K562 (cell line): ENCODE data around the gene APPBP2. TPM values are rescaled to one million over a fixed set of nuclear protein-coding genes. Genes with fewer than 3 reads are reported as not detected.

Experiments used
- ATAC-seq: fragments of 200-7000 bp; cut with Tn5 transposase; 3 replicates; pipeline ENCODE4 v1.9.1; 2020; ENCODE audit warnings: moderate library complexity
- BruUV-seq: library from RNA; stranded (reverse); fragments of 400-500 nt; replicated peaks from 2 replicates; lab custom pipeline; 2021; lab: Mats Ljungman, UMichigan
- CTCF ChIA-PET: fragments of 300-600 bp; formaldehyde crosslinking; extraction: SDS; loops from one replicate; lab custom pipeline; 2021; ENCODE audit warnings: low intra/inter-chr PET ratio; lab: Yijun Ruan, JAX
- POLR2A ChIA-PET: fragments of 300-600, 350-650 bp; sonication (Branson Sonifier 250); formaldehyde crosslinking; extraction: SDS; loops from one replicate; lab custom pipeline; 2021; ENCODE audit warnings: antibody characterized with exemption, inconsistent platforms; lab: Yijun Ruan, JAX
- DNase-seq, 4 experiments: peaks; one replicate each; pipeline versions ENCODE4 v3.0.0 to v3.0.0-alpha.2; 2011 to 2018; ENCODE audit warnings: low spot score in 3 of 4, mixed read lengths in 3 of 4; ENCODE audit errors: extremely low read depth in 1 of 4
- FAIRE-seq: peaks from 2 replicates; lab custom pipeline; 2011; peaks lifted over from hg19 to GRCh38; lab: Jason Lieb, UNC
- H2AFZ ChIP-seq: 2 replicates; pipeline ENCODE4 v1.6.0; 2011; ENCODE audit warnings: low read depth, low read length, control low read depth, inconsistent platforms
- H3K27ac ChIP-seq: fragments of 200-600 bp; 3 replicates; pipeline ENCODE4 v1.8.0; 2011; ENCODE audit warnings: low read depth, mild to moderate bottlenecking, control low read depth, inconsistent platforms, low read length, moderate library complexity, mixed read lengths; ENCODE audit errors: extremely low read depth
- H3K27me3 ChIP-seq, 2 experiments: fragments of 300-600 bp in 1 of 2; 2 replicates in 1 of 2; 3 replicates in 1 of 2; pipeline versions ENCODE4 v1.6.0 to v1.8.0; 2011; ENCODE audit warnings: inconsistent platforms in 2 of 2, low read length in 2 of 2, mild to moderate bottlenecking in 1 of 2, mixed read lengths in 1 of 2, moderate library complexity in 1 of 2; ENCODE audit not compliant: control insufficient read depth in 2 of 2, insufficient read depth in 2 of 2
- H3K36me3 ChIP-seq: fragments of 300-600 bp; 3 replicates; pipeline ENCODE4 v1.8.0; 2011; ENCODE audit warnings: mild to moderate bottlenecking, low read length, inconsistent platforms; ENCODE audit not compliant: control insufficient read depth, insufficient read depth
- H3K4me1 ChIP-seq, 2 experiments: fragments of 200-600 bp in 1 of 2; replicated peaks in 1 of 2; 2 replicates in 1 of 2; 3 replicates in 1 of 2; pipeline versions ENCODE4 v1.5.1 to v1.8.0; 2011; ENCODE audit warnings: inconsistent platforms in 2 of 2, low read length in 2 of 2, mild to moderate bottlenecking in 1 of 2, mixed read lengths in 1 of 2, moderate library complexity in 1 of 2; ENCODE audit not compliant: control insufficient read depth in 2 of 2, insufficient read depth in 2 of 2
- H3K4me2 ChIP-seq: 2 replicates; pipeline ENCODE4 v1.6.1; 2011; ENCODE audit warnings: low read length, control low read depth, inconsistent platforms, mixed read lengths; ENCODE audit not compliant: insufficient read depth
- H3K4me3 ChIP-seq: fragments of 200-600 bp; sonication (generic), shearing (Covaris generic); 2 replicates; pipeline ENCODE4 v1.5.1; 2016; ENCODE audit warnings: control low read depth, inconsistent platforms
- H3K79me2 ChIP-seq: fragments of 200-600 bp; 3 replicates; pipeline ENCODE4 v1.8.0; 2011; ENCODE audit warnings: low read length, inconsistent platforms; ENCODE audit not compliant: control insufficient read depth, insufficient read depth
- H3K9ac ChIP-seq, 2 experiments: 2 replicates each; pipeline versions ENCODE4 v1.6.0 to v1.6.1; 2011; ENCODE audit warnings: low read depth in 2 of 2, low read length in 2 of 2, control low read depth in 1 of 2, inconsistent platforms in 1 of 2, mild to moderate bottlenecking in 1 of 2, mixed read lengths in 1 of 2; ENCODE audit not compliant: insufficient read depth in 1 of 2
- H3K9me1 ChIP-seq: one replicate; pipeline ENCODE4 v1.6.0; 2011; ENCODE audit warnings: inconsistent platforms, mild to moderate bottlenecking, low read length, moderate library complexity; ENCODE audit not compliant: control insufficient read depth, insufficient read depth
- H3K9me3 ChIP-seq: replicated peaks from 2 replicates; pipeline ENCODE4 v1.5.1; 2011; ENCODE audit warnings: low read depth, low read length, inconsistent platforms; ENCODE audit not compliant: control insufficient read depth, insufficient read depth
- H4K20me1 ChIP-seq: replicated peaks from 2 replicates; pipeline ENCODE4 v1.6.1; 2011; ENCODE audit warnings: low read length, inconsistent platforms, mixed read lengths; ENCODE audit not compliant: control insufficient read depth, insufficient read depth
- CBX3 ChIP-seq, 2 experiments: IDR thresholded peaks; 1 replicate in 1 of 2; 2 replicates in 1 of 2; pipeline ENCODE4 v1.6.1; 2012; ENCODE audit warnings: inconsistent platforms in 2 of 2, low read length in 2 of 2, borderline replicate concordance in 1 of 2, control low read depth in 1 of 2
- SRSF9 ChIP-seq: fragments of 200-400 bp; formaldehyde crosslinking; IDR thresholded peaks from 2 replicates; pipeline ENCODE4 v1.6.1; 2017; ENCODE audit warnings: low read depth, low read length, borderline replicate concordance
- ZBTB11 ChIP-seq, 3 experiments: fragments of 200-800 bp in 1 of 3; fragments of 250-450 bp in 1 of 3; fragments of 450-650 bp in 1 of 3; sonication (Bioruptor Pico) in 1 of 3; sonication (Bioruptor generic) in 1 of 3; formaldehyde crosslinking in 1 of 3; IDR thresholded peaks; 2 replicates each; pipeline versions ENCODE4 v1.6.1 to v1.8.0; 2016 to 2022; ENCODE audit warnings: mild to moderate bottlenecking in 2 of 3, missing genetic modification characterization in 2 of 3, missing compliant biosample characterization in 1 of 3, moderate library complexity in 1 of 3
- ZNF316 ChIP-seq: fragments of 450-650 bp; IDR thresholded peaks from 2 replicates; pipeline ENCODE4 v1.6.1; 2016
- WGBS: fragments of 100-300 bp; shearing (Covaris generic); methylation state at CpG from one replicate; pipeline ENCODE4 v1.1.6; 2016; ENCODE audit warnings: low coverage, mixed read lengths; ENCODE audit not compliant: insufficient coverage; ENCODE audit errors: missing lambda C conversion rate; 5-methylcytosine and 5-hydroxymethylcytosine counted together
- in situ Hi-C: fragments of 300-500 bp; cut with MboI; formaldehyde crosslinking; loops from 4 replicates; pipeline ENCODE4 v1.15.0; 2018; ENCODE audit warnings: inconsistent platforms, mixed read lengths
- intact Hi-C: fragments of 100-400 bp; cut with micrococcal nuclease; formaldehyde crosslinking; loops from 2 replicates; pipeline ENCODE4 v1.14.2; 2022
- polyA plus RNA-seq, 8 experiments: library from polyadenylated mRNA; depleted of rRNA in 4 of 8; stranded (reverse) in 5 of 8; unstranded in 3 of 8; fragments of >200 nt; fragmentation: Nextera tagmentation in 2 of 8; fragmentation: Illumina TruSeq in 1 of 8; extraction: Ambion mirVana in 2 of 8; extraction: Trizol in 1 of 8; gene quantifications; 2 replicates each; pipeline versions ENCODE4 v1.2.1 to v1.2.3, GENCODE V29; 2011 to 2014; ENCODE audit warnings: inconsistent platforms in 1 of 8, missing spikeins in 1 of 8
- total RNA-seq, 7 experiments: library from RNA; depleted of rRNA in 6 of 7; stranded (reverse); fragments of >200 nt in 6 of 7; fragmentation: Illumina TruSeq in 2 of 7; extraction: Trizol in 2 of 7; gene quantifications; 2 replicates each; pipeline versions ENCODE4 v1.2.1 to v1.2.3, GENCODE V29; 2011 to 2021; ENCODE audit warnings: low replicate concordance in 1 of 7

APPBP2 gene
- total and polyA plus RNA-seq, 9 of the 15 experiments (the other 6 are each of a cell fraction or from before 2014, with no cell fraction given), result 2.7 to 16.8 (median 6.9) TPM

GRCh38 chr17:60514053-60514452, 12.0 kb downstream of the APPBP2 start:
- FAIRE-seq (no peak), ATAC-seq (no peak), DNase-seq (no peak)
- no peak overlapping the region for H3K4me2 ChIP-seq
- H3K9ac ChIP-seq, result no peak overlapping the region
- BruUV-seq, result no TSS peak
- H4K20me1 ChIP-seq, result no peaks in the 10 kb centered on the region
- H3K27ac ChIP-seq, result no peak overlapping the region
- ChIA-PET POLR2A (no interaction called here), CTCF (no interaction called here)
- H2AFZ ChIP-seq, result no peak overlapping the region
- peaks cover 13% of the 10 kb centered on the region; the same call in 2 of the 3 replicates for H3K36me3 ChIP-seq
- H3K9me1 ChIP-seq, result no peaks in the 10 kb centered on the region
- H3K4me1 ChIP-seq, result no peaks in the 10 kb centered on the region
- 95% methylated on average over 3 of the region's 3 CpGs for WGBS
- intact Hi-C loops, result no loop called here
- no peaks in the 10 kb centered on the region; the same call in 2 of the 3 replicates for H3K79me2 ChIP-seq
- no peaks in the 10 kb centered on the region for H3K27me3 ChIP-seq
- no peaks in the 10 kb centered on the region for H3K9me3 ChIP-seq
- H3K4me3 ChIP-seq, result no peak overlapping the region
- in situ Hi-C loops, result no loop called here
- TF ChIP-seq ZNF316 (peak; percentile 56), CBX3 (IDR thresholded peaks at IDR 0.05; ENCODE audit: borderline replicate concordance in 1 of 2, low read length in 2 of 2) (no peak), SRSF9 (no peak), ZBTB11 (CRISPR knock-in tag; IDR thresholded peaks at IDR 0.05) (peak in 1 of 3 experiments; percentile 80; a peak in 2 of 6 replicates)
- TF ChIP-seq, all 486 proteins: peak for 2
